Gastrocnemius medialis (tissue), 4 donors: Measurements from ENCODE around the gene PRKCA.

Experiments used
- CTCF ChIP-seq, 5 experiments: fragments of 450-650 bp in 3 of 5; fragments of 200-600 bp in 2 of 5; sonication (generic) in 2 of 5; IDR thresholded peaks in 4 of 5; conservative IDR thresholded peaks in 1 of 5; 1 replicate in 4 of 5; 2 replicates in 1 of 5; pipeline ENCODE4 v1.5.1; 2016 to 2019; ENCODE audit warnings: antibody characterized with exemption in 5 of 5, mild to moderate bottlenecking in 3 of 5, moderate library complexity in 3 of 5
- POLR2A ChIP-seq, 2 donors: fragments of 450-650 bp; IDR thresholded peaks; one replicate each; pipeline ENCODE4 v1.6.1; 2017; ENCODE audit warnings: antibody characterized with exemption in 2 of 2, mild to moderate bottlenecking in 2 of 2, moderate library complexity in 2 of 2

GRCh38 chr17:66372182-66372581 lies 69.8 kb downstream of the PRKCA start:
- no peak for TF ChIP-seq POLR2A (IDR thresholded peaks at IDR 0.05)
- TF ChIP-seq CTCF (IDR thresholded peaks at IDR 0.05 in 4 of 5, conservative IDR thresholded peaks at IDR 0.05 in 1 of 5), result no peak
